SK-N-SH (cell line): ENCODE measurements around the gene POLR3GL. TPM values are rescaled to one million over a fixed set of nuclear protein-coding genes. Genes with fewer than 3 reads are reported as not detected.

Experiments
- CTCF ChIA-PET: fragments of 300-600, 350-600 bp; formaldehyde crosslinking; extraction: SDS; loops from one replicate; lab custom pipeline; 2021; lab: Yijun Ruan, JAX
- POLR2A ChIA-PET: fragments of 350-600 bp; sonication (Branson Sonifier 250); formaldehyde crosslinking; extraction: SDS; loops from one replicate; lab custom pipeline; 2020; ENCODE audit warnings: antibody characterized with exemption, inconsistent platforms; lab: Yijun Ruan, JAX
- DNase-seq: peaks from one replicate; pipeline ENCODE4 v3.0.0; 2012
- H2AFZ ChIP-seq: fragments of 200-600 bp; sonication (generic); 2 replicates; pipeline ENCODE4 v1.8.1; 2016; ENCODE audit warnings: antibody characterized with exemption, mild to moderate bottlenecking, low read depth
- H3F3A ChIP-seq: fragments of 200-600 bp; sonication (generic); replicated peaks from 2 replicates; pipeline ENCODE3; 2016; ENCODE audit warnings: antibody characterized with exemption, mild to moderate bottlenecking; ENCODE audit not compliant: insufficient read depth
- H3K27ac ChIP-seq, 2 experiments: fragments of 200-500 bp in 1 of 2; fragments of 200-600 bp in 1 of 2; sonication (Bioruptor generic) in 1 of 2; sonication (generic), shearing (Covaris generic) in 1 of 2; 2 replicates each; pipeline versions ENCODE4 v1.5.1 to v1.6.1; 2014 to 2016; ENCODE audit warnings: low read depth in 2 of 2, inconsistent platforms in 1 of 2, low read length in 1 of 2, mild to moderate bottlenecking in 1 of 2, mixed read lengths in 1 of 2
- H3K27me3 ChIP-seq: fragments of 200-600 bp; sonication (generic), shearing (Covaris generic); 2 replicates; pipeline ENCODE4 v1.6.1; 2016; ENCODE audit warnings: mixed run types; ENCODE audit not compliant: insufficient read depth
- H3K36me3 ChIP-seq, 2 experiments: fragments of 200-500 bp in 1 of 2; fragments of 200-600 bp in 1 of 2; sonication (Bioruptor generic) in 1 of 2; sonication (generic) in 1 of 2; replicated peaks in 1 of 2; 2 replicates each; pipeline versions ENCODE3 to v1.5.1; 2014 to 2016; ENCODE audit warnings: low read length in 1 of 2, mild to moderate bottlenecking in 1 of 2; ENCODE audit not compliant: insufficient read depth in 2 of 2, control insufficient read depth in 1 of 2
- H3K4me1 ChIP-seq, 2 experiments: fragments of 200-500 bp in 1 of 2; fragments of 200-600 bp in 1 of 2; sonication (Bioruptor generic) in 1 of 2; sonication (generic), shearing (Covaris generic) in 1 of 2; 2 replicates each; pipeline versions ENCODE4 v1.5.1 to v1.6.1; 2014 to 2016; ENCODE audit warnings: low read depth in 1 of 2, low read length in 1 of 2, mixed run types in 1 of 2; ENCODE audit not compliant: insufficient read depth in 2 of 2, control insufficient read depth in 1 of 2
- H3K4me2 ChIP-seq: fragments of 200-600 bp; sonication (generic), shearing (Covaris generic); 2 replicates; pipeline ENCODE4 v1.6.1; 2017; ENCODE audit warnings: mixed run types
- H3K4me3 ChIP-seq, 2 experiments: fragments of 200-500 bp in 1 of 2; fragments of 200-600 bp in 1 of 2; sonication (Bioruptor generic) in 1 of 2; sonication (generic), shearing (Covaris generic) in 1 of 2; 2 replicates each; pipeline versions ENCODE4 v1.5.1 to v1.8.1; 2014 to 2016; ENCODE audit warnings: low read depth in 2 of 2, inconsistent platforms in 1 of 2, low read length in 1 of 2, mild to moderate bottlenecking in 1 of 2, mixed read lengths in 1 of 2, moderate library complexity in 1 of 2
- H3K79me2 ChIP-seq: fragments of 200-600 bp; sonication (generic); 2 replicates; pipeline ENCODE4 v1.8.1; 2017; ENCODE audit warnings: mild to moderate bottlenecking; ENCODE audit not compliant: insufficient read depth
- H3K9ac ChIP-seq: fragments of 200-600 bp; sonication (generic); 2 replicates; pipeline ENCODE4 v1.6.1; 2017; ENCODE audit warnings: mixed run types
- H3K9me2 ChIP-seq: fragments of 200-600 bp; sonication (generic); 2 replicates; pipeline ENCODE4 v1.6.1; 2017; ENCODE audit warnings: mixed run types
- H3K9me3 ChIP-seq: fragments of 200-600 bp; sonication (generic); 2 replicates; pipeline ENCODE4 v1.6.1; 2017; ENCODE audit warnings: mixed run types, mild to moderate bottlenecking, moderate library complexity
- H4K20me1 ChIP-seq: fragments of 200-600 bp; sonication (generic); 2 replicates; pipeline ENCODE4 v1.6.1; 2017; ENCODE audit warnings: mild to moderate bottlenecking, mixed run types; ENCODE audit not compliant: insufficient read depth
- ELF1 ChIP-seq: IDR thresholded peaks from 2 replicates; pipeline ENCODE4 v1.4.0; 2012
- EZH2phosphoT487 ChIP-seq: fragments of 200-600 bp; sonication (generic); IDR thresholded peaks from 2 replicates; pipeline ENCODE4 v1.6.1; 2017; ENCODE audit warnings: low read depth, mixed run types, mild to moderate bottlenecking, antibody characterized with exemption, moderate library complexity, borderline replicate concordance
- GABPA ChIP-seq: IDR thresholded peaks from 2 replicates; pipeline ENCODE4 v1.4.0; 2012; ENCODE audit warnings: low read depth, mild to moderate bottlenecking
- JUND ChIP-seq: IDR thresholded peaks from 2 replicates; pipeline ENCODE4 v1.4.0; 2012
- MAX ChIP-seq: IDR thresholded peaks from 2 replicates; pipeline ENCODE4 v1.4.0; 2012; ENCODE audit warnings: low read depth
- MXI1 ChIP-seq: IDR thresholded peaks from 2 replicates; pipeline ENCODE4 v1.6.1; 2012; ENCODE audit warnings: mild to moderate bottlenecking, low read depth, low read length, improper control_type of control experiment
- RFX5 ChIP-seq: IDR thresholded peaks from 2 replicates; pipeline ENCODE4 v1.6.1; 2012; ENCODE audit warnings: mild to moderate bottlenecking, improper control_type of control experiment, low read length
- RXRA ChIP-seq: IDR thresholded peaks from 2 replicates; pipeline ENCODE4 v1.4.0; 2012; ENCODE audit warnings: low read depth, mild to moderate bottlenecking, borderline replicate concordance
- TCF12 ChIP-seq: IDR thresholded peaks from 2 replicates; pipeline ENCODE4 v1.4.0; 2012
- whole genome bisulfite sequencing: methylation state at CpG from one replicate; pipeline ENCODE4 v1.1.6; 2017; ENCODE audit warnings: low lambda C conversion rate; 5-methylcytosine and 5-hydroxymethylcytosine counted together
- polyA plus RNA-seq, 3 experiments: library from polyadenylated mRNA; depleted of rRNA; stranded (reverse); fragments of >200 nt; gene quantifications; 2 replicates each; pipeline ENCODE4 v1.2.3, GENCODE V29; 2012
- TF ChIP-seq, protein P1 (sequence below): IDR thresholded peaks from 2 replicates; pipeline ENCODE4 v1.4.0; 2012; ENCODE audit warnings: low read depth, borderline replicate concordance
- TF ChIP-seq, protein P2 (sequence below): fragments of 200-600 bp; sonication (generic); IDR thresholded peaks from 2 replicates; pipeline ENCODE4 v1.6.1; 2017; ENCODE audit warnings: antibody characterized with exemption, mild to moderate bottlenecking, moderate library complexity
- TF ChIP-seq, protein P3 (sequence below): IDR thresholded peaks from 2 replicates; pipeline ENCODE4 v1.4.0; 2012; ENCODE audit warnings: low read depth, borderline replicate concordance

Gene POLR3GL
- polyA plus RNA-seq, 1 of the 3 experiments (the other 2 are of a cell fraction), result 15.8 TPM

- H3K4me1 ChIP-seq, result peaks cover 7 to 25% of the 10 kb centered on the region in 2 experiments
- peaks cover 36% of the 10 kb centered on the region for H3F3A ChIP-seq
- no peaks in the 10 kb centered on the region for H4K20me1 ChIP-seq
- no peak overlapping the region for H2AFZ ChIP-seq
- no peaks in the 10 kb centered on the region for H3K27me3 ChIP-seq
- no peak overlapping the region for H3K9ac ChIP-seq
- H3K4me3 ChIP-seq, result no peak overlapping the region
- H3K9me2 ChIP-seq, result no peaks in the 10 kb centered on the region
- ChIA-PET POLR2A (no interaction called here), CTCF (interaction anchor here (1.6 kb wide), 1 partner anchor 30 kb away, joined by 6 read pairs; no protein-coding TSS in a partner anchor)
- no peak for DNase-seq
- H3K27ac ChIP-seq, result peak overlapping the region in 1 of 2 experiments; percentile 12; a peak in 1 of 4 replicates
- peaks cover 15 to 25% of the 10 kb centered on the region in 2 experiments for H3K36me3 ChIP-seq
- H3K4me2 ChIP-seq, result no peak overlapping the region
- H3K9me3 ChIP-seq, result no peaks in the 10 kb centered on the region
- TF ChIP-seq, protein P1, sequence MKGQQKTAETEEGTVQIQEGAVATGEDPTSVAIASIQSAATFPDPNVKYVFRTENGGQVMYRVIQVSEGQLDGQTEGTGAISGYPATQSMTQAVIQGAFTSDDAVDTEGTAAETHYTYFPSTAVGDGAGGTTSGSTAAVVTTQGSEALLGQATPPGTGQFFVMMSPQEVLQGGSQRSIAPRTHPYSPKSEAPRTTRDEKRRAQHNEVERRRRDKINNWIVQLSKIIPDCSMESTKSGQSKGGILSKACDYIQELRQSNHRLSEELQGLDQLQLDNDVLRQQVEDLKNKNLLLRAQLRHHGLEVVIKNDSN, result no peak
- no peak for TF ChIP-seq RFX5
- TF ChIP-seq MXI1, result no peak
- 92% methylated on average over 2 of the region's 2 CpGs for WGBS
- peaks cover 26% of the 10 kb centered on the region for H3K79me2 ChIP-seq
Measured at GRCh38 chr1:145922266-145922665, 42.2 kb upstream of the POLR3GL start.

DNA sequence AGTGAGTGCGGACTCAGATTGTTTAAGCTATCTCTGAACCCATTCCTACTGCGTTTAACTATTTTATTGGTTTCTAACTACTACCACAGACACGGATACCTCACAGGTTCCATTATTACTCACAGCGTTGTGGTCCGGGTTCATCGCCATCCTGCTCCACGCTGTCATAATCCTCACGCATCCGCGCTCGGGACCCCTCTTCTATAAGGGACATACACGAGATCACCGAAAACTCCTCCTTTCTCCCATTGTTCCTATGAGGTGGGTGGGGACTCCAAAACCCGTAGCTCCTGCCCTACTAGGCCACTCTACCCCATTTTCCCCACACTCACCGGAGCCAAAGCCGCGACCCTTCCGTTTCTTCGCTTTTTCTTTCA, 37.8 kb upstream of the POLR3GL start:
- Histone ChIP-seq H3F3A (peaks cover 49% of the 10 kb centered on the region), H3K4me3 (peak overlapping the region; percentile 80 to 82), H3K9me3 (no peaks in the 10 kb centered on the region), H3K36me3 (peaks cover 17 to 29% of the 10 kb centered on the region in 2 experiments), H3K4me2 (peak overlapping the region; percentile 87), H4K20me1 (no peaks in the 10 kb centered on the region), H3K4me1 (peaks cover 7% of the 10 kb centered on the region in 2 experiments), H3K27me3 (no peaks in the 10 kb centered on the region), H2AFZ (no peak overlapping the region), H3K9me2 (no peaks in the 10 kb centered on the region), H3K79me2 (peaks cover 24% of the 10 kb centered on the region), H3K27ac (peak overlapping the region; percentile 71 to 95), H3K9ac (peak overlapping the region; percentile 99)
- no peak for TF ChIP-seq RXRA
- TF ChIP-seq JUND, result no peak
- no peak for TF ChIP-seq GABPA
- no peak for TF ChIP-seq TCF12
- TF ChIP-seq, protein P2, sequence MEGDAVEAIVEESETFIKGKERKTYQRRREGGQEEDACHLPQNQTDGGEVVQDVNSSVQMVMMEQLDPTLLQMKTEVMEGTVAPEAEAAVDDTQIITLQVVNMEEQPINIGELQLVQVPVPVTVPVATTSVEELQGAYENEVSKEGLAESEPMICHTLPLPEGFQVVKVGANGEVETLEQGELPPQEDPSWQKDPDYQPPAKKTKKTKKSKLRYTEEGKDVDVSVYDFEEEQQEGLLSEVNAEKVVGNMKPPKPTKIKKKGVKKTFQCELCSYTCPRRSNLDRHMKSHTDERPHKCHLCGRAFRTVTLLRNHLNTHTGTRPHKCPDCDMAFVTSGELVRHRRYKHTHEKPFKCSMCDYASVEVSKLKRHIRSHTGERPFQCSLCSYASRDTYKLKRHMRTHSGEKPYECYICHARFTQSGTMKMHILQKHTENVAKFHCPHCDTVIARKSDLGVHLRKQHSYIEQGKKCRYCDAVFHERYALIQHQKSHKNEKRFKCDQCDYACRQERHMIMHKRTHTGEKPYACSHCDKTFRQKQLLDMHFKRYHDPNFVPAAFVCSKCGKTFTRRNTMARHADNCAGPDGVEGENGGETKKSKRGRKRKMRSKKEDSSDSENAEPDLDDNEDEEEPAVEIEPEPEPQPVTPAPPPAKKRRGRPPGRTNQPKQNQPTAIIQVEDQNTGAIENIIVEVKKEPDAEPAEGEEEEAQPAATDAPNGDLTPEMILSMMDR, result no peak
- TF ChIP-seq MAX, result no peak
- no peak for TF ChIP-seq MXI1
- TF ChIP-seq RFX5, result no peak
- TF ChIP-seq ELF1, result no peak
- TF ChIP-seq, protein P3, sequence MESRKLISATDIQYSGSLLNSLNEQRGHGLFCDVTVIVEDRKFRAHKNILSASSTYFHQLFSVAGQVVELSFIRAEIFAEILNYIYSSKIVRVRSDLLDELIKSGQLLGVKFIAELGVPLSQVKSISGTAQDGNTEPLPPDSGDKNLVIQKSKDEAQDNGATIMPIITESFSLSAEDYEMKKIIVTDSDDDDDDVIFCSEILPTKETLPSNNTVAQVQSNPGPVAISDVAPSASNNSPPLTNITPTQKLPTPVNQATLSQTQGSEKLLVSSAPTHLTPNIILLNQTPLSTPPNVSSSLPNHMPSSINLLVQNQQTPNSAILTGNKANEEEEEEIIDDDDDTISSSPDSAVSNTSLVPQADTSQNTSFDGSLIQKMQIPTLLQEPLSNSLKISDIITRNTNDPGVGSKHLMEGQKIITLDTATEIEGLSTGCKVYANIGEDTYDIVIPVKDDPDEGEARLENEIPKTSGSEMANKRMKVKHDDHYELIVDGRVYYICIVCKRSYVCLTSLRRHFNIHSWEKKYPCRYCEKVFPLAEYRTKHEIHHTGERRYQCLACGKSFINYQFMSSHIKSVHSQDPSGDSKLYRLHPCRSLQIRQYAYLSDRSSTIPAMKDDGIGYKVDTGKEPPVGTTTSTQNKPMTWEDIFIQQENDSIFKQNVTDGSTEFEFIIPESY, result no peak
- no peak for TF ChIP-seq EZH2phosphoT487
- DNase-seq, result no peak
- CTCF ChIA-PET, result interaction anchor here (1.0 to 3.4 kb wide), 14 partner anchors 10 to 81 kb away, joined by 3 to 11 read pairs (median 6); partner anchors contain the start of gene ITGA10
- 7% methylated on average over 19 of the region's 19 CpGs for WGBS
- POLR2A ChIA-PET, result interaction anchor here (0.7 to 2.2 kb wide), 10 partner anchors 12 to 125 kb away, joined by 3 to 34 read pairs (median 4); partner anchors contain the start of genes ANKRD34A, LIX1L, NUDT17 and PIAS3
